SIG-M5 treated with dmso at 0.1 percent for 504 hours (cell line): ENCODE results near the gene RNF144B.
"Not testable (repeated sequence)": the region's sequence is repeated elsewhere in the genome, so short reads cannot be mapped to it uniquely, and the experiment has no call there.

Source experiments
- DNase-seq: peaks from one replicate; lab custom pipeline; 2025; ENCODE audit not compliant: unreplicated experiment; lab: John Stamatoyannopoulos, UW

Gene RNF144B

GRCh38 chr6:18439581-18439980, 52.4 kb downstream of the RNF144B start:
- DNase-seq, result no peak

- DNase-seq, result no peak
Measured at GRCh38 chr6:18441251-18441979, 54.3 kb downstream of the RNF144B start.

- DNase-seq, result no peak
Measured at GRCh38 chr6:18444111-18444510, 57.0 kb downstream of the RNF144B start.

GRCh38 chr6:18445228-18445627, 58.1 kb downstream of the RNF144B start:
- DNase-seq, result no peak

GRCh38 chr6:18446771-18447170, 59.6 kb downstream of the RNF144B start:
- no peak for DNase-seq

- DNase-seq, result no peak
Measured at GRCh38 chr6:18447552-18447951, 60.4 kb downstream of the RNF144B start.

GRCh38 chr6:18451756-18452155, 64.6 kb downstream of the RNF144B start:
- DNase-seq, result no peak

GRCh38 chr6:18454446-18454845, 67.3 kb downstream of the RNF144B start:
- no peak for DNase-seq

GRCh38 chr6:18457065-18457737, 70.1 kb downstream of the RNF144B start:
- DNase-seq, result no peak

GRCh38 chr6:18458086-18458485, 70.9 kb downstream of the RNF144B start:
- not testable (repeated sequence) for DNase-seq

GRCh38 chr6:18463429-18463828, 76.3 kb downstream of the RNF144B start:
- no peak for DNase-seq

- no peak for DNase-seq
Measured at GRCh38 chr6:18464176-18464575, 77.0 kb downstream of the RNF144B start.

GRCh38 chr6:18465410-18466154, 78.4 kb downstream of the RNF144B start:
- no peak for DNase-seq

GRCh38 chr6:18467741-18468502, 80.8 kb downstream of the RNF144B start:
- no peak for DNase-seq

- no peak for DNase-seq
Measured at GRCh38 chr6:18468503-18468843, 81.3 kb downstream of the RNF144B start.

GRCh38 chr6:18469536-18469935, 82.4 kb downstream of the RNF144B start:
- no peak for DNase-seq

- DNase-seq, result no peak
Measured at GRCh38 chr6:18471232-18471964, 84.2 kb downstream of the RNF144B start.

- no peak for DNase-seq
Measured at GRCh38 chr6:18472941-18473340, 85.8 kb downstream of the RNF144B start.

- DNase-seq, result peak; percentile 10
Measured at GRCh38 chr6:18473755-18474154, 86.6 kb downstream of the RNF144B start.

- DNase-seq, result peak; percentile 31
Measured at GRCh38 chr6:18477301-18477941, 90.3 kb downstream of the RNF144B start.
